Coronary artery (tissue), 2 donors: ENCODE data around the gene EVI2A.
"Not testable (repeated sequence)": the region's sequence is repeated elsewhere in the genome, so short reads cannot be mapped to it uniquely, and the experiment has no call there.

Experiments used
- DNase-seq: peaks from one replicate; pipeline ENCODE4 v3.0.0-alpha.2; 2017; ENCODE audit warnings: low spot score
- H3K27ac ChIP-seq, 2 donors: fragments of 200-600 bp; sonication (generic); one replicate each; pipeline ENCODE4 v1.5.1; 2016 to 2019
- H3K4me3 ChIP-seq: fragments of 200-600 bp; sonication (generic); 2 replicates; pipeline ENCODE4 v1.5.1; 2016; ENCODE audit warnings: mild to moderate bottlenecking, moderate library complexity
- TF ChIP-seq, protein P1 (sequence below): fragments of 200-600 bp; sonication (generic); IDR thresholded peaks from one replicate; pipeline ENCODE4 v1.5.1; 2019; ENCODE audit warnings: antibody characterized with exemption

EVI2A gene

DNA sequence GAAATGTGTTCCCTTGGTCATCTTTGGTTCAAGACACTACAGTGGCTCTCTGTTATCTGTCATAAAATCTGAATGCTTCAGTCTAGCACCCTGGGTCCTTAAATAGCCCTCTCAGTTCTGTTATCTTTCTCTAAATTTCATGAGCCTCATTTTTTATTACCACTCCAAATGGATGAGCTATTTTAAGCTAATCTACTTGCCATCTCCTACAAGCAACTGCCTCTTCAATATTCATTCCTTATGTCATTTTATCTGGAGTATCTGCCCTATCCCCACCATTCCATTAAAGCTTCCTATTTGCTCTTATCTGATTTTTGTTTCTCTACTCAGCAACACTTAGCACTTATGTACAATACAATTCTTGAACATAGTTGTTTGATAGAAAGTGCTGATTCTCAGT lies 28.0 kb upstream of the EVI2A start:
- Histone ChIP-seq H3K27ac (no peak overlapping the region), H3K4me3 (no peak overlapping the region)
- DNase-seq = no peak
- TF ChIP-seq, protein P1, sequence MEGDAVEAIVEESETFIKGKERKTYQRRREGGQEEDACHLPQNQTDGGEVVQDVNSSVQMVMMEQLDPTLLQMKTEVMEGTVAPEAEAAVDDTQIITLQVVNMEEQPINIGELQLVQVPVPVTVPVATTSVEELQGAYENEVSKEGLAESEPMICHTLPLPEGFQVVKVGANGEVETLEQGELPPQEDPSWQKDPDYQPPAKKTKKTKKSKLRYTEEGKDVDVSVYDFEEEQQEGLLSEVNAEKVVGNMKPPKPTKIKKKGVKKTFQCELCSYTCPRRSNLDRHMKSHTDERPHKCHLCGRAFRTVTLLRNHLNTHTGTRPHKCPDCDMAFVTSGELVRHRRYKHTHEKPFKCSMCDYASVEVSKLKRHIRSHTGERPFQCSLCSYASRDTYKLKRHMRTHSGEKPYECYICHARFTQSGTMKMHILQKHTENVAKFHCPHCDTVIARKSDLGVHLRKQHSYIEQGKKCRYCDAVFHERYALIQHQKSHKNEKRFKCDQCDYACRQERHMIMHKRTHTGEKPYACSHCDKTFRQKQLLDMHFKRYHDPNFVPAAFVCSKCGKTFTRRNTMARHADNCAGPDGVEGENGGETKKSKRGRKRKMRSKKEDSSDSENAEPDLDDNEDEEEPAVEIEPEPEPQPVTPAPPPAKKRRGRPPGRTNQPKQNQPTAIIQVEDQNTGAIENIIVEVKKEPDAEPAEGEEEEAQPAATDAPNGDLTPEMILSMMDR = no peak

DNA sequence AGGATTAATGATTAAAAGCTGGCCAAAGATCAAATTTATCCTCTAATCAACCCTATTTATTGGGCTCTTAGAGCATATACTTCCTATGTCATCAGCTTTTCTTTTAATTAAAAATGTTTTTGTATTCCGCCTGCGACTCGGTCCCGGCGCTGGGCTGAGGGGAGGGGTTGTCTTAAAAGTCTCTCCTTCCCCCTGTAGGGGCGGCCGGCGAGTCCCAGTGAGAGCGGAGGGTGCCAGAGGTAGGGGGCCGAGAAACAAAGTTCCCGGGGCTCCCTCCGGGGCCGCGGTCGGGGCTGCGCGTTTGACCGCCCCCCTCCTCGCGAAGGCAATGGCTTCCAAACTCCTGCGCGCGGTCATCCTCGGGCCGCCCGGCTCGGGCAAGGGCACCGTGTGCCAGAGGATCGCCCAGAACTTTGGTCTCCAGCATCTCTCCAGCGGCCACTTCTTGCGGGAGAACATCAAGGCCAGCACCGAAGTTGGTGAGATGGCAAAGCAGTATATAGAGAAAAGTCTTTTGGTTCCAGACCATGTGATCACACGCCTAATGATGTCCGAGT lies 23.8 kb upstream of the EVI2A start:
- H3K27ac ChIP-seq, DNase-seq, H3K4me3 ChIP-seq: not testable (repeated sequence)

DNA sequence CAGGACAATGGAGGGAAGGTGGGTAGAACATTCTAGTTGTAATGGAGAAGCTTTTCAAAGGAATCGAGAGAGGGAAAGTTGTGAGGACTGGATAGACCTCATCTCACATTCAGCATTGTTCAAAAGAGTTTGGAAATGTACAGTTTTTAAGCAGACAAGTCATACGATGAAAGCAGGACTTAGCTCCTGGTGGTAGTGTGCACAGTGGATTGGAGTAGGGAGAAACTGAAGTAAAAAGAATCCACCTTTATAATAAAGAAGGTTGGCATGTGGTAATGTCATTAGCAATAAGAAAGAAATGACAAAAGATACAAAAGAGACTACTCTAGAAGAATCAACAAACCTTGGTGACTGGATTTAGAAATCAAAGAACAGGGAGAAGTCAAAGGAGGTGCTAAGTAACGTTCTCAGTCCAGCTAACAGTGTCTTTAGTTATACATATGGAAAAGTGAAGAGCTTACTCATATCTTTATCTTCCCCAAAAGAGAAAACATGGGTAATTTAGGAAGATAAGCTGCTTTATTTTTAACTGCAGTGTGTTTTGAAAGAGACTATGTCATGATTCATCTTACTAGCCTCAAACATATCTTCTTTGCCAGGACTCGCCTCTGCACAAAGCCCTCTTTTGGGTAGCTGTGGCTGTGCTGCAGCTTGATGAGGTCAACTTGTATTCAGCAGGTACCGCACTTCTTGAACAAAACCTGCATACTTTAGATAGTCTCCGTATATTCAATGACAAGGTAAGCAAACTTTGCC lies 18.7 kb upstream of the EVI2A start:
- no peak overlapping the region for H3K27ac ChIP-seq
- DNase-seq = no peak
- TF ChIP-seq, protein P1 = no peak
- H3K4me3 ChIP-seq = no peak overlapping the region

- Histone ChIP-seq H3K27ac (no peak overlapping the region), H3K4me3 (no peak overlapping the region)
- TF ChIP-seq, protein P1 = no peak
- DNase-seq = no peak
Measured at GRCh38 chr17:31329221-31329620, 7.8 kb upstream of the EVI2A start.

GRCh38 chr17:31328160-31328535 lies 6.7 kb upstream of the EVI2A start:
- TF ChIP-seq, protein P1 = no peak
- Histone ChIP-seq H3K4me3 (no peak overlapping the region), H3K27ac (no peak overlapping the region)
- DNase-seq = no peak

GRCh38 chr17:31327534-31328159 lies 6.2 kb upstream of the EVI2A start:
- no peak overlapping the region for H3K27ac ChIP-seq
- TF ChIP-seq, protein P1 = no peak

DNA sequence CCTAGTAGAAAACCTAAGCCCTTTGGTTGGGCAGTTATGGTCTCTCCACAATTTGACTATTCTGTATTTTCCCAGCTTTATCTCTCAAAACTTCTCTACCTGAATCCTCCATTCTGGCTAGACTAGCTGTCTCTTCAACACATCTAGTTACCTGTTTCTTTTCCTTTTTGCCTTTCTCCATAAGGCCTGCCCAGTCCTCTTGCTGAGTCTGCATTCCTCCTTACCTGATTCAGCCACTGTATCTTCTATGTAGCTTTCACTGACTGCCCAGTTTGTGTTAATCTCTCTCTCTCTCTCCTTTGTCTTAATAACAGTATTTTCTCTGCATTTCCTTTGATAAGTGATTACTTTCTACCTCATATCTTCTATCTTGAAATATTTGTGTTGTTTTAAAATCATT lies 2.1 kb upstream of the EVI2A start:
- TF ChIP-seq, protein P1 = no peak
- Histone ChIP-seq H3K4me3 (no peak overlapping the region), H3K27ac (no peak overlapping the region)
- no peak for DNase-seq

More at GRCh38 chr17:31327534-31328159, 6.2 kb upstream of the EVI2A start:
- no peak overlapping the region for H3K4me3 ChIP-seq
- DNase-seq = no peak
